ENCODE measurements around the gene PACRG. TPM values are rescaled to one million over a fixed set of nuclear protein-coding genes. Genes with fewer than 3 reads are reported as not detected.

The PACRG gene
- total RNA-seq, 1 donor from 2014 or later: 2.4 TPM

- no peak for DNase-seq (ENCODE audit: low spot score, unreplicated experiment)
- Mint-ChIP-seq H3K4me1 (ENCODE audit: low read depth) (no peaks in the 10 kb centered on the region), H3K36me3 (ENCODE audit: insufficient read depth) (no peaks in the 10 kb centered on the region), H3K9me3 (ENCODE audit: low read depth) (peaks cover 10% of the 10 kb centered on the region), H3K4me3 (ENCODE audit: low read depth) (no peak overlapping the region), H3K27me3 (no peaks in the 10 kb centered on the region), H3K27ac (no peak overlapping the region)
- TF ChIP-seq CTCF (IDR thresholded peaks at IDR 0.05; ENCODE audit: unreplicated experiment): no peak
These were observed 86.7 kb downstream of the PACRG start for GRCh38 chr6:162814426-162814973.

- Mint-ChIP-seq H3K9me3 (ENCODE audit: low read depth) (no peaks in the 10 kb centered on the region), H3K27ac (no peak overlapping the region), H3K36me3 (ENCODE audit: insufficient read depth) (no peaks in the 10 kb centered on the region), H3K27me3 (no peaks in the 10 kb centered on the region), H3K4me1 (ENCODE audit: low read depth) (no peaks in the 10 kb centered on the region), H3K4me3 (ENCODE audit: low read depth) (no peak overlapping the region)
- TF ChIP-seq CTCF (IDR thresholded peaks at IDR 0.05; ENCODE audit: unreplicated experiment): no peak
- no peak for DNase-seq (ENCODE audit: low spot score, unreplicated experiment)
These were observed 89.4 kb downstream of the PACRG start for GRCh38 chr6:162817196-162817595.

GRCh38 chr6:162819284-162819683 lies 91.5 kb downstream of the PACRG start:
- no peaks in the 10 kb centered on the region for H3K27me3 Mint-ChIP-seq
- no peak for TF ChIP-seq CTCF (IDR thresholded peaks at IDR 0.05; ENCODE audit: unreplicated experiment)
- no peak overlapping the region for H3K27ac Mint-ChIP-seq

GRCh38 chr6:162821102-162821501 lies 93.3 kb downstream of the PACRG start:
- TF ChIP-seq CTCF (IDR thresholded peaks at IDR 0.05; ENCODE audit: unreplicated experiment): no peak
- Mint-ChIP-seq H3K4me1 (ENCODE audit: low read depth) (no peaks in the 10 kb centered on the region), H3K27ac (no peak overlapping the region), H3K4me3 (ENCODE audit: low read depth) (no peak overlapping the region), H3K36me3 (ENCODE audit: insufficient read depth) (no peaks in the 10 kb centered on the region), H3K27me3 (no peaks in the 10 kb centered on the region), H3K9me3 (ENCODE audit: low read depth) (no peaks in the 10 kb centered on the region)
- DNase-seq (ENCODE audit: low spot score, unreplicated experiment): no peak

More at GRCh38 chr6:162819284-162819683, 91.5 kb downstream of the PACRG start:
- no peaks in the 10 kb centered on the region for H3K36me3 Mint-ChIP-seq (ENCODE audit: insufficient read depth)
- H3K4me1 Mint-ChIP-seq (ENCODE audit: low read depth): no peaks in the 10 kb centered on the region
- no peak for DNase-seq (ENCODE audit: low spot score, unreplicated experiment)
- H3K9me3 Mint-ChIP-seq (ENCODE audit: low read depth): no peaks in the 10 kb centered on the region
- no peak overlapping the region for H3K4me3 Mint-ChIP-seq (ENCODE audit: low read depth)

- no peaks in the 10 kb centered on the region for H3K9me3 Mint-ChIP-seq (ENCODE audit: low read depth)
- TF ChIP-seq CTCF (IDR thresholded peaks at IDR 0.05; ENCODE audit: unreplicated experiment): no peak
- H3K36me3 Mint-ChIP-seq (ENCODE audit: insufficient read depth): no peaks in the 10 kb centered on the region
- no peak for DNase-seq (ENCODE audit: low spot score, unreplicated experiment)
- no peak overlapping the region for H3K27ac Mint-ChIP-seq
- H3K27me3 Mint-ChIP-seq: no peaks in the 10 kb centered on the region
- no peak overlapping the region for H3K4me3 Mint-ChIP-seq (ENCODE audit: low read depth)
- H3K4me1 Mint-ChIP-seq (ENCODE audit: low read depth): no peaks in the 10 kb centered on the region
These were observed 97.8 kb downstream of the PACRG start for GRCh38 chr6:162825597-162825996.

All from progenitor cell of endocrine pancreas (in vitro differentiated cells).